ENCODE data around the gene MCM9. TPM values are rescaled to one million over a fixed set of nuclear protein-coding genes. Genes with fewer than 3 reads are reported as not detected.
"Not testable (repeated sequence)": the region's sequence is repeated elsewhere in the genome, so short reads cannot be mapped to it uniquely, and the experiment has no call there.

MCM9 gene
- total RNA-seq, 1 donor from 2014 or later, result 5.5 TPM

DNA sequence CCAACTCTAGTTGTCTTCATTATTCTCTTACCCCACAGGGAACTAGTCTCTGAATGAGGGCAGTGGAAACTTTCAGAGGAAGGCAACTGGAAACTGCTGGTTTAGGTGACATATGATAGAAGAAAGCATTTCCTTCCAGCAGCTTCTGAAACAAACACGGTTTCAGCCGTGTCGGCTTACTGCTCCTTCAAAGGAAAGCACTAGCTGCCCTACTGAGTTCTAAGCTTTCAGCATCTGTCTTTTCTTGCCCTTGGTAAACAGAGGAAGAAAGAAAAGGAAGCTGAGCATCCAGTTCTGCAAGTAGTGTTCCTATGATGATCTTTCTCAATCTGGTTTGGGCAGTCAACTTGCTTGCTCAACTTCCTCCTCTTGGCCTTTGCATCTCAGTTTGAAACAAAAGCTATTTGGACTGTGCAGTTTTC is 166.0 kb downstream of the MCM9 start:
- TF ChIP-seq CTCF (IDR thresholded peaks at IDR 0.05; ENCODE audit: borderline replicate concordance), result no peak
- peak overlapping the region; percentile 48 for H3K27ac ChIP-seq (replicated peaks)
- no peak overlapping the region for H3K4me3 ChIP-seq
- no peaks in the 10 kb centered on the region for H3K4me1 ChIP-seq
- DNase-seq, result no peak
- no peaks in the 10 kb centered on the region for H3K36me3 ChIP-seq
- no peaks in the 10 kb centered on the region for H3K9me3 ChIP-seq (replicated peaks)
- H3K27me3 ChIP-seq (ENCODE audit: low read depth), result no peaks in the 10 kb centered on the region
- intact Hi-C loops (cut with micrococcal nuclease), result no loop called here

GRCh38 chr6:118768441-118768840 is 166.5 kb downstream of the MCM9 start:
- Histone ChIP-seq H3K4me1 (no peaks in the 10 kb centered on the region), H3K9me3 (replicated peaks) (no peaks in the 10 kb centered on the region), H3K36me3 (no peaks in the 10 kb centered on the region), H3K27ac (replicated peaks) (peak overlapping the region; percentile 48), H3K4me3 (no peak overlapping the region), H3K27me3 (ENCODE audit: low read depth) (no peaks in the 10 kb centered on the region)
- no peak for TF ChIP-seq CTCF (IDR thresholded peaks at IDR 0.05; ENCODE audit: borderline replicate concordance)
- no peak for DNase-seq
- intact Hi-C loops (cut with micrococcal nuclease), result no loop called here

- H3K27ac ChIP-seq (replicated peaks); DNase-seq; H3K27me3 ChIP-seq (ENCODE audit: low read depth); H3K4me3 ChIP-seq; intact Hi-C loops (cut with micrococcal nuclease); H3K4me1 ChIP-seq; H3K36me3 ChIP-seq; H3K9me3 ChIP-seq (replicated peaks): not testable (repeated sequence)
Observed at GRCh38 chr6:118765316-118765715, 169.6 kb downstream of the MCM9 start.

DNA sequence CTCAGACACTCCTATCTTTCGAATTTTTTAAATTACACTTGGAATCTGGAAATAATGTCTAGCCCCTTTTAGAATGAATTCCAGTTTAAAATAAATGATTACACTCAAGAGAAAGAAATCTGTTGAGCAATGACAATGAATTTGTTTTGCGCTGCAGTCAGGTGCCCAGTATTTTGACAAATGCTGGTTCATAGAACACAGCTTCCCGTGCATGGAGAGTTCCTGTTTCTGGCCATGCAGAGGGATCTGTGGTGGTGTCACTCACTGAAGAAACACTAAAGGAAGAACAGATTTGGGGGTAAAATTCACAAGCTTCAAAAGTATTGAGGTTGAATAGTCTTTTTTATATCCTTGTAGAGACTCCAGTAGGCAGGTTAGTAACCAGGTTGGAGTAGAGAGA is 170.2 kb downstream of the MCM9 start:
- no peaks in the 10 kb centered on the region for H3K4me1 ChIP-seq
- no peak for TF ChIP-seq CTCF (IDR thresholded peaks at IDR 0.05; ENCODE audit: borderline replicate concordance)
- H3K9me3 ChIP-seq (replicated peaks), result no peaks in the 10 kb centered on the region
- intact Hi-C loops (cut with micrococcal nuclease), result no loop called here
- H3K27ac ChIP-seq (replicated peaks), result no peak overlapping the region
- no peaks in the 10 kb centered on the region for H3K36me3 ChIP-seq
- no peaks in the 10 kb centered on the region for H3K27me3 ChIP-seq (ENCODE audit: low read depth)
- no peak for DNase-seq
- H3K4me3 ChIP-seq, result no peak overlapping the region

Other genes starting within 250 kb of the MCM9 start
- gene ASF1A, start 41.0 kb downstream of the MCM9 start, total RNA-seq, result 27.6 TPM
- gene FAM184A, start 143.5 kb upstream of the MCM9 start, total RNA-seq, result 0.93 TPM

Data from left ventricle myocardium inferior (tissue), 1 donor.